GM18499 (cell line): ENCODE measurements around the gene ADGRL3.

Source experiments
- ATAC-seq: cut with Tn5 transposase; IDR thresholded peaks from one replicate; pipeline ENCODE4 v1.9.1; 2021; ENCODE audit warnings: moderate number of reproducible peaks; ENCODE audit not compliant: insufficient read depth, unreplicated experiment

The ADGRL3 gene

DNA sequence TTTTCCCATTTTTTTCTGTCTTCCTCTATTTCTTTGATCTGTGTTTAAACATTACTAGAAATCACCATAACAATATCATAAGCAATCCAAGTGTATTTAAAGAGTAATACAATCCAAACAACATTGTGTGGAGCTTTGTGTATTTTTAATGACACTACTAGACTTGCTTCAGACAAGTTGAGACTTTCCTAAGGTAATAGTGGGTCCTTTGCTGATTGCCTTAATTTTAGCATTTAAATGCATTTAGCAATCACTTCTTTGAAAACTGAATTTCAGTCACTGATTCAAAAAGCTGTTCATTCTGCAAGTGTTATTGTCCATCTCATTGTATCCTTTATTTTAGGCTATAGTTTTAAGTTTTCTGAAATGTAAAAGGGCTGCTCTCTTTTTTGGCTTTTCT, 804.8 kb downstream of the ADGRL3 start:
- ATAC-seq = no peak

DNA sequence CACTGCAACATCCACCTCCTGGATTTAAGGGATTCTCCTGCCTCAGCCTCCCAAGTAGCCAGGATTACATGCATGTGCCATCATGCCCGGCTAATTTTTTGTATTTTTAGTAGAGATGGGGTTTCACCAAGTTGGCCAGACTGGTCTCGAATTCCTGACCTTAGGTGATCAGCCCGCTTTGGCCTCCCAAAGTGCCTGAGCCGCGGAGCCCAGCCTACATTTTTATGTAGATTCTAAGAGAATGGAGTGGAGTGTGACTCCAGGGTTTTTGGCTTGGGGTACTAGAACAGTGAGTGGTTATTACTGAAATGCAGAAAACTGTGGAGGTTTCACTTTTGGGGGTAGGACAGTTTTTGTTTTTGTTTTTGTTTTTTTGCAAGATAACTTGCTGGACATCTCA, 806.0 kb downstream of the ADGRL3 start:
- no peak for ATAC-seq

DNA sequence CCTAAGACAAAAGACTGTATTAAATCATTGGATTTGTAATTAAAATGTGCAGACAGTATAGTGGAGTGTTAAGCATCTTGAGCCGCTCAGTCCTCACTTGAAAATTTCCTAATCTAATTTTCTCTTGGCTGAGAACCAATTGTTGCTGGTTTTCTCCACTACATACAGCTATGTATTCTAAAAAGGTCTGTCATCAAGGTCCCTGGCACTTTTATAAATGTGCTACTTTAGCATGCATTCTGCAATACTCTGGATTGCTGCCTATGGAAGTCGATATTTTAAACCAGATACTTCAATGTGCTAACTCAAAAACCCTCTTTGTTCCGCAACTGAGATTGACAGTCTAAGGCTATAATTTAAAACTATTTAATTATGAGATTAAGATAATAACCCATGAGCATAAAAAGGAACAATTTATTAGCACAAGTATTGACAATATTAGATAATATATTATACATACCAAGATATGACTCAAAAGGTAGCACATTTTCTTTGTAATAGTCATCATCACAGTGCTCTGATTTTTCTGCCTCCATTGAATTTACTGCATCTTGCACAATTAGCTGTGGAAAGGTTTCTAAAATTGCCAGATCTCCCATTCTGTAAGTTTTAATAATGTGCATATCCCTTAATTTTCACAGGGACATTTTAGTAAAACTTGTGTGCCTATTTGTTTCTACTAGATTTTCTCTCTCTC, 815.1 kb downstream of the ADGRL3 start:
- no peak for ATAC-seq

DNA sequence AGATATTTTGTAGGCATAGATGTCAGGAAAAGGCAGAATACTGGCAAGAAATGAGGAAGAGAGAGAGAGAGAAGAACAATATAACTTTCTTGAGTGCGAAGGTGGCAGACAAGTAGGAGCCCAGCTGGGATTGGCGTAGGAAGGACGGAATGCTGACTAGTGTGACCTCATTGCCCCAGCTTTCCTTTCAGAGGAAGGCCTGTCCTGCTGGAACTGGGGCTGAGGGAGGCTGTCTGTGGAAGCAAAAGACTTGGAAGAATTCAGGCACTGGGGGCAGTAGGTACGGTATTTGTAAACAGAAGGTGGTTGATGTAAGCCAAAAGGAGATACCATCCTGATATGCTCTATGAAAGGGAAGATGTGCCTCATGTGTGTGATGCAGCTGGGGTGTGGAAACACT, 818.4 kb downstream of the ADGRL3 start:
- ATAC-seq = no peak

DNA sequence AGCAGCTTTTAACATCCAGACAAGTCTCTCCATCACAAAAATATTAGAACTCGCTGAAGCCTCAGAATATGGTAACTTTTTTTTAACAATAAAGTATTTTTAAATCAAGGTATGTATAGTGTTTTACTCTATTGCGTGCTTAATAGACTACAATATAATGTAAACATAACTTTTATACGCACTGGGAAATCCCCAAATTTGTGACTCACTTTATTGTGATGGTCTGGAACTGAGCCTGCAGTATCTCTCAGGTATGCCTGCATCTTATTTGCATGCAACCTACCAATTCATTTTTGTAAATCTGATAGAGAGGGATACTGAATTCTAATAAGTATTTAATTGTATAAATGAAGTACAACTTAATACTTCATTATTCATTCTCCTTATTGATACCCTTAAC, 823.5 kb downstream of the ADGRL3 start:
- ATAC-seq = no peak

DNA sequence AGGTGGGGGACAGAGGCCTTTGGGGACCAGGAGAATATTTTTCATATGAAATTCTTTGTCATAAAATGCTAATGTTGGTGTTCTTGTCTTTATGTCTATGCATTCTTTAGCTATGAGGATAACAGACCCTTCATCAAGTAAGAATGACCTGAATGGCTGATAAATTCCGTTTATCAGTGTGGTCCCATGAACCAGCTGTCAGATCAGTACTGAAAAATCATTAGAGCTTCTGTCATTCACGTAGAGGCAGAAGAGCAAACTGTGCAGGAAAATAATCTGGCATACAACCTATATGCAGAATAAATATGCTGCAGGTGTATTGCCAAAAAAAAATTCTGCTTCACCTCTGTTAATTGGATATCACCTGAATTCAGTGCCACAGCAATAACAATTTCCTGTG, 828.6 kb downstream of the ADGRL3 start:
- no peak for ATAC-seq

DNA sequence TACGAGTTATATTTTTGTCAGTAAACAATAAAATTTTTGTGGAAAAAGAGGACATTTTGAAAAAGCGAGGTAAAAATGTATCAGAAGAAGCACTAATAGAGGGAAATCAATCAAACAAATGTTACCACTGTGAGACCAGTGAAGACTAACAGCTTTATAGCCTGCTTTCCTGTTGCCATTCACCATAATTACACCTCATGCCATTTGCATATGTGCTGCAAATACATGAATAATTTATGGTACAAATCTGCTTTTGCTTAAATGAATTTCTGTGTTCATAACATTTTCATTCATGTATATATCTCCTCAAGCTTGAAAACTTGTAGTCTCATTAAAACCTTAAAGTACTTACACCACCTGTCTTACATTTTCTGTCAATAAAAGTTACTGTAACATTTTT, 830.8 kb downstream of the ADGRL3 start:
- ATAC-seq = no peak

DNA sequence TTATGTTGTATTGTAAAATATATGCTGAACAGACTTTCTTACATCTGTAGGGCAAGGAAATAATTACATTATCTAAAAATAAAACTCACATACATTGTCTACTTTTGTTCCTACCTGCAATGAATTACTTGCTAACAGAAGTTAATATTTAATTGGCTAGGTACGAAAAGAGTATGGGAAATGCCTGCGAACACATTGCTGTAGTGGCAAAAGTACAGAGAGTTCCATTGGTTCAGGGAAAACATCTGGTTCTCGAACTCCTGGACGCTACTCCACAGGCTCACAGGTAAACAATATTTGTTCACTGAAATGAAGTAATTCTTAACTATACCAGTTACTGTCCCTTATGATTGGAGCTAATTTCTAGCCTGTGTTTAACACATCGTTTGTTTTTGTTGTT, 837.4 kb downstream of the ADGRL3 start:
- no peak for ATAC-seq

DNA sequence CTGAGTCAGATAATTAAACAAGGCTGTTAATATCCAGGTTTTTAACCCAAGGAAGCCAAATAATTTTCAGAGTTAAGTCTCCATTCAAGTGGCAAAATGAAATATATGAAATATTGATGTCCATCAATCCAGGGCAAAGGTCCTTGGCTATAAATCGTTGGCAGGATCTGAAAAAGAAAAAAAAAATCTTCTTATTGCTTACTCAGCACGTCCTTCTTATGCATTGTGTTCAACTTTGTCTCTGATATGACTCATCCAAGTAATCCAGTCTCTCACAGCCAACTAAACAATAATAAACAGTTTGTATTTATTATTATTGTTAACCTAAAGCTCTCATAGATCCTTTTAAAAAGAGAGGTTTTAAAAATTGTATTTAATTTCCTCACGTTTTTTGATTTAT, 851.2 kb downstream of the ADGRL3 start:
- ATAC-seq = no peak

DNA sequence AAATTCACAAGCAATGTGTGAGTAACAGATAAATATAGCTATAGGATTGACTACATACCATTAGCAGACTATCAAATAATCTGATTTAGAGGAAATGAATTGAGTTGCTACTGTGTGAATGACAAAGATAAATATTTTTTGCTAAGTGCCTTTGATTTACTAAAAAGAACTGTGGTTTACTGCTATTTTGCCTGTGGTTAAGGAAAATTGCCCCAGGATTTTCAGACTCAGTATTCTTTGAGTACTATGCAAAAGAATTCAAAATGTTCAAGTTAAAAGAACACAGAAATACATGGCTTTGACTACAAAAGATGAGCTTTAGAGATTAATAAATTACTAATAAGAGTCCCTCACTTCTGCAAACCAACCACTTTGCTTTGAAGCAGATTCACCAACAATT, 853.8 kb downstream of the ADGRL3 start:
- ATAC-seq = no peak

DNA sequence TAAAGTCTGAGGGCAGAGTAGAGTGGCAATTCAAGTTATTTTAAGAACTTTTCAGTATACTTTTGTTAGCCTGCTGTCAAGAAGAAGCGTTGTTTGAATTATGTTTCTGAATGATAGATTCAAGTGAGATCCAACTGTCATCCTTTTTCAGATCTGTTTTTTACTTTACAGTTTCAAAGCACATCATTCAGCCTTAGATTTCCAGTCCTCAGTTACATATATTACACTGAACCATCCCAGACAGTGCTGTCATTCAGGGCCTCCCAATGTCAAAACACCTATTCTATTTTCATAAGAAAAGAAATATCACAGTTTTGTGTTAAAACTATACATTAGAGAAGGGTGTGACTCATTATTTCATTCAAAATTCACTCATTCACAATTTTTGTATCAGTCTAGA, 856.9 kb downstream of the ADGRL3 start:
- ATAC-seq = no peak

DNA sequence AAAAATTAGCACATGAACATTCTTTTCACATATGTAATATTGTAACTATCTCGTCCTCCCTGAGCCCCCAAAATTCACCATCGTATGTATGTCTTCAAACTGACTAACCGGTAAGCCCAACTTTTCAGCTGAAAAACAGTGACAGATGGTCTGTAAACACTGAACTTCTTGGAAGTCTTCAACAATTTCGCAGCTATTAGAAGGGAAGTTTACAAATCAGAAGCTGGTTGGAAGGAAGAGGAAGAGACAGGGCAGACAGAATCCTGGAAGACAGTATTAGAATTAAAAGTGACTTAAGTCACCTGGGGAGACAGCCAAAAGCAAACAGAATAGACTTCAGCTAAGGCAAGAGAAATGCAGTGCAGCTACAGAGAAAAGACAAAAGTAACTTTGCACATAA, 858.4 kb downstream of the ADGRL3 start:
- ATAC-seq = no peak

DNA sequence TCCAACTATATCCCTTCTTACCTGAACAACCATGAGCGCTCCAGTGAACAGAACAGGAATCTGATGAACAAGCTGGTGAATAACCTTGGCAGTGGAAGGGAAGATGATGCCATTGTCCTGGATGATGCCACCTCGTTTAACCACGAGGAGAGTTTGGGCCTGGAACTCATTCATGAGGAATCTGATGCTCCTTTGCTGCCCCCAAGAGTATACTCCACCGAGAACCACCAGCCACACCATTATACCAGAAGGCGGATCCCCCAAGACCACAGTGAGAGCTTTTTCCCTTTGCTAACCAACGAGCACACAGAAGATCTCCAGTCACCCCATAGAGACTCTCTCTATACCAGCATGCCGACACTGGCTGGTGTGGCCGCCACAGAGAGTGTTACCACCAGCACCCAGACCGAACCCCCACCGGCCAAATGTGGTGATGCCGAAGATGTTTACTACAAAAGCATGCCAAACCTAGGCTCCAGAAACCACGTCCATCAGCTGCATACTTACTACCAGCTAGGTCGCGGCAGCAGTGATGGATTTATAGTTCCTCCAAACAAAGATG, 870.2 kb downstream of the ADGRL3 start:
- no peak for ATAC-seq

DNA sequence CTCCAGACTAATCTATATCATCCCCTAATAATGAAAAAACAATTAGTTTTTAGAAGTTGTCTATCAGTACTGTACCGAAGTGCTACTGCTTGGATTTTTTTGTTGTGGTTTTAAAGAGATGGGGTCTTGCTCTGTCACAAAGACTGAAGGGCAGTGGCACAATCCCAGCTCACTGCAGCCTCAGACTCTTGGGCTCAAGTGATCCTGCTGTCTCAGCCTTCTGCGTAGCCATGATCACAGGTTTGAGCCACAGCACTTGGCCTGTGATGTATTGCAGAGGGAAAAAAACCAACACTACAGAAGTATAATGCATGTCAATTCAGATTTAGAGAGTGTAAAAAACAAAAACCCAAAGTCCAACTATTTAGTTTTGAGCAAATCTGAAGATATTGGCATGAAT, 875.0 kb downstream of the ADGRL3 start:
- no peak for ATAC-seq

DNA sequence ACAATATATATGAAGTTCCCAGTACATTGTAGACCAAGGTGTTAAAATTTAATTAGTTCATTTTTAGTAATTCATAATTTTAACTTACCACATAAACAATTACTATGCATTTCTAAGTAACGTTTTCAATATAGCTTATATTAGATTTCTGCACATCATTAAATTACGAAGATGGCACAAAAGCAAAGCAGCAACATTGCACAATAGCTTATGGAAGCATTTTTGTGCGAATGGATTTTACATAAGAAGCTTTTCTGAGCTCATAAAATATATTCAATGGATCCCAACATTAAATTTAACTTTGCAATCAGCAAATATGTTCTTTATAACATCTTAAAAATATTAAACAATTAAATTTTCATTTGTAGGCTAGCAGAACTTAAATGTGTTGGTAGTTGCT, 875.4 kb downstream of the ADGRL3 start:
- no peak for ATAC-seq

DNA sequence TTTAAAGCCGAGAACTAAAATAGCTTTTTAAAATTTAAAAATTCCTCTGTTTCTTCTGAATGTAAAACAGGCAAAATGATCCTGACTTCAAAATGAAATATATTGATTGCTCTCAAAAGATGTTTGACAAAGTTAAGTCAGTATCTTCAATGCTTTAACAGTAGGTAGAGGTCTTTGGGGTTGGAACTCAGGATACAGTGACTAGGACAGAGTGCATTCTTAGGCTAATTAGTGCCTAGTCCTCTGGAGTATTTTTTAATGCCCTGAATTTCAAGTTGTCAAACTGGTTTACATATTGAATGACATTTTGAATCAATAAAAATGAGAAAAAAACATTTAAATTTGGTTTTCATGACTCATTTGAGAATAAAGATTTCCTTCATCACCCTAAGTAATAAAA, 877.3 kb downstream of the ADGRL3 start:
- ATAC-seq = no peak

DNA sequence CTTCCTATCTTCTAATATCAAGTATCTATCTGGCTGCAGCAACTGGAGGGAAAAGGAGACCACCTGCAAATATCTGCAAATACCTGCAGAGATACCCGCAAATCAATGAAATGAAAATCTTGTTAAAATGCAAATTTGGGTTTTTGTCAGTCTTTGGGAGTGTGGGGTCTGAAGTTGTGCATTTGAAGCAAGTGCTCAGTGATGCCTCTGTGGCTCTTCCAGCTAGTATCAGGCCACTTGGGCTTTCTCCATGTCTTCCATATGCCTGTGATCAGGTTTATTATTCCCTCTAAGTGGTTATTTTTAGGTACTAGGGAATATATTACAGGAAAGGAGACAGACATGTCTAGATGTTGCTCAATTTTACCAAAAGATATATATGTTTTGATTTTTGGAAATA, 880.3 kb downstream of the ADGRL3 start:
- no peak for ATAC-seq

DNA sequence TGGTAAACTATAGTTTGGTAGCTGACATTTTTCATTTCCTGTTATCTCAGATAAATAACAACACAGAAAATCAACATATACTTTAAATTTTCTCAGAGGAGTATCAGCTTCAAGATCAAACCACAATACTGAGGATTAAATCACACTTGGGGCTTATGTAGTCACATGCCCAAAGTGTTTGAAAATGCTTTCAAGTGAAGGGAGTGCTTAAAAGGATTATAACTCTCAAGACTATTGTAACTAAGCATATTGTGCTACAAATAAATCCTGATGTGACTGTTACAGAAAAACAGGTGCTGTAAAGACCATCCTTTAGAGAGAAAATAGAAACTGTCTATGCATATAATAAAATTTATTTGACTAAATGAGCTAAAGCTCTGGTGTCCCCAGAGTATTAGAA, 887.6 kb downstream of the ADGRL3 start:
- no peak for ATAC-seq

DNA sequence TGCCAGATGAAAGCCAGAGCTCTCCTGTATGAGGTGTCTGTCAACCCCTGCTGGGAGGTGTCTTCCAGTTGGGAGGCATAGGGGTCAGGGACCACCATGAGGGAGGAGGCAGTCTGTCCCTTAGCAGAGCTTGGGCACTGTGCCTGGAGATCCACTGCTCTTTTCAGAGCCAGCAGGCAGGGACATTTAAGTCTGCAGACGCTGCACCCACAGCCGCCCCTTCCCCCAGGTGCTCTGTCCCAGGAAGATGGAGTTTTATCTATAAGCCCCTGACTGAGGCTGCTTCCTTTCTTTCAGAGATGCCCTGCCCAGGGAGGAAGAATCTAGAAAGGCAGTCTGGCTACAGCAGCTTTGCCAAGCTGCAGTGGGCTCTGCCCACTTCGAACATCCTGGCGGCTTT, 893.6 kb downstream of the ADGRL3 start:
- no peak for ATAC-seq

DNA sequence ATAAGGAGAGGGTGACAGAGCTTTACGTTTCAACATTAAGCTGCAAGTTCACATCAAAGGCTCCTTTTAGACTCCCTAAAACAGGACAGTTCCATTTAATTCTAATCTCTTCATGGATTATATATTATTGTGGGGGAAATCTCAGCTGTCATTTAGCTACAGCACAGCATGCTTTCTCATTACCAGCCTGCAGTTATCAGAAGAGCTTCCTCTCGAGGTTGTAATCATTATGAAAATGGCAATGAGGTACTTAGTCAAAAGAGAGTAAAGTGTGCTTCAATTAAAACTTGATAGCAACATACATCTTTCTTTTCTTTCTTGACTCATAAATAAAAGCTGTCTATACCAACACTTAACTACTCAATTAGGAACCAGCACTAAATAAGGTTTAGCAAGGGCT, 896.8 kb downstream of the ADGRL3 start:
- ATAC-seq = no peak

DNA sequence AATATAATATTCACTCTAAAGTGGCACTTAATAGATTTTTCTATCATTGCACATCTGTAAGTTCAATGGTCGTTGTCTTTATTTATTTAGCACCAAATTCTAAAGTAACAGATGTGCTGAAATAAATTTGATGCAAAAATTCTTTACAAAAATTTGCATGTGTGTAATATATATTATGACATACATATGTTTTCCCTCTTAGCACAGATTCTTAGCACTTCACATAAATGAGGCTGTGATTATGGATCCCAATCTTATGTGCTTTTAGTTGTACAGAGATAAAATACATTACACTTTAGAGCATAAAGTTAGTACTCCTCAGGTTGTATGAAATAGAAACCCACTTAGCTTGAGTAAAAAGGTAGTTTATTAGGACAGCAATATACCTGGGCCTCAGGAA, 915.1 kb downstream of the ADGRL3 start:
- no peak for ATAC-seq

DNA sequence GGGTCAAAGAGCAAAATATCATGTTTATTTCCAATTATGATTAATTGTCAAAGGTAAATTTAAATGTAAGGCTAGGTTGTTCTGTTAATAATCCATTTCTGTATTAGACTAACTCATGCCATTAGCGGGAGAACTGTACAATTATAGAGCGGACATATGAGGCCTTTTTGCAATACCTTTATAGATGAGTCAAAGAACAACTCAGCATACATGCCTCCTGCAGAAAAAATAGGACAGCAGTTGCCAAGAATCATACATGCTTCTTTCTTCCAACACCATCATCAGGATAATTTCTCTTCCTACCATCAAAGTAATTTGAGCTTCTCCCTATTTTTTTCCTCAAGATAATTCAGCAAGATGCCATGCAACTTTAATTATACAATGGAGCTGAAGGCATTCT, 917.8 kb downstream of the ADGRL3 start:
- no peak for ATAC-seq

DNA sequence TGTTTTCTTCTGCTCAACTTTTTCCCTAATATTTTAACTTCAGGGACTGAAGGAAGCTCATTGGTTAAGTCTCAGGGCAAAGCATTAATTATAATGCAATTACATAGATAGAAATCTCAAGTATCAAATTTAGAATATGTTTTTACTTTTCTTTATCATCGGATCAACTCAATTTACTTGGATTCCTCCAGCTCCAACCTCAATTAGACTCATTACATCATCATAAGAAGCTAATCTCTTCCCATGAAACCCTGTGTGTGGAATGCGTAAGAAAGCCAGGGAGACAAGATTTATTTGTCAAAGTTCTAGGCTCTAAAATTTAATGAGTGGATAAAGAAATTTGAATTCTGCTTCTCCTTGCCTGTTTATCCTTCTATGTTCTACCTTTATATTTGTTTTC, 918.4 kb downstream of the ADGRL3 start:
- no peak for ATAC-seq
